NB4 (cell line): ENCODE measurements around the gene RYR2.

Experiments used
- DNase-seq: peaks from one replicate; pipeline ENCODE4 v3.0.0; 2010; ENCODE audit warnings: low read depth
- H3K4me3 ChIP-seq: one replicate; pipeline ENCODE4 v1.5.1; 2011; ENCODE audit warnings: mild to moderate bottlenecking, low read depth, low read length, moderate library complexity
- MAX ChIP-seq: IDR thresholded peaks from 2 replicates; pipeline ENCODE4 v1.6.1; 2011; ENCODE audit warnings: low read depth, low read length
- MYC ChIP-seq: IDR thresholded peaks from 2 replicates; pipeline ENCODE4 v1.6.1; 2011; ENCODE audit warnings: low read depth, low read length
- POLR2A ChIP-seq: IDR thresholded peaks from 2 replicates; pipeline ENCODE4 v1.6.1; 2011; ENCODE audit warnings: mild to moderate bottlenecking; ENCODE audit not compliant: insufficient read length; ENCODE audit errors: extremely low read depth
- TF ChIP-seq, protein P1 (sequence below): IDR thresholded peaks from one replicate; pipeline ENCODE4 v1.5.1; 2012; ENCODE audit warnings: low read depth, low read length

The RYR2 gene

GRCh38 chr1:237763751-237764150 is 721.8 kb downstream of the RYR2 start:
- no peak overlapping the region for H3K4me3 ChIP-seq
- TF ChIP-seq MAX: no peak
- TF ChIP-seq POLR2A: no peak
- TF ChIP-seq, protein P1, sequence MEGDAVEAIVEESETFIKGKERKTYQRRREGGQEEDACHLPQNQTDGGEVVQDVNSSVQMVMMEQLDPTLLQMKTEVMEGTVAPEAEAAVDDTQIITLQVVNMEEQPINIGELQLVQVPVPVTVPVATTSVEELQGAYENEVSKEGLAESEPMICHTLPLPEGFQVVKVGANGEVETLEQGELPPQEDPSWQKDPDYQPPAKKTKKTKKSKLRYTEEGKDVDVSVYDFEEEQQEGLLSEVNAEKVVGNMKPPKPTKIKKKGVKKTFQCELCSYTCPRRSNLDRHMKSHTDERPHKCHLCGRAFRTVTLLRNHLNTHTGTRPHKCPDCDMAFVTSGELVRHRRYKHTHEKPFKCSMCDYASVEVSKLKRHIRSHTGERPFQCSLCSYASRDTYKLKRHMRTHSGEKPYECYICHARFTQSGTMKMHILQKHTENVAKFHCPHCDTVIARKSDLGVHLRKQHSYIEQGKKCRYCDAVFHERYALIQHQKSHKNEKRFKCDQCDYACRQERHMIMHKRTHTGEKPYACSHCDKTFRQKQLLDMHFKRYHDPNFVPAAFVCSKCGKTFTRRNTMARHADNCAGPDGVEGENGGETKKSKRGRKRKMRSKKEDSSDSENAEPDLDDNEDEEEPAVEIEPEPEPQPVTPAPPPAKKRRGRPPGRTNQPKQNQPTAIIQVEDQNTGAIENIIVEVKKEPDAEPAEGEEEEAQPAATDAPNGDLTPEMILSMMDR: no peak
- no peak for TF ChIP-seq MYC
- no peak for DNase-seq

GRCh38 chr1:237769916-237770315 is 727.9 kb downstream of the RYR2 start:
- no peak overlapping the region for H3K4me3 ChIP-seq
- no peak for TF ChIP-seq MYC
- no peak for TF ChIP-seq POLR2A
- TF ChIP-seq MAX: no peak
- TF ChIP-seq, protein P1: no peak
- DNase-seq: no peak

- H3K4me3 ChIP-seq: no peak overlapping the region
- DNase-seq: no peak
- TF ChIP-seq MYC (no peak), MAX (no peak), POLR2A (no peak)
- TF ChIP-seq, protein P1: no peak
Observed at GRCh38 chr1:237772009-237772408, 730.0 kb downstream of the RYR2 start.

- no peak overlapping the region for H3K4me3 ChIP-seq
- DNase-seq: no peak
- no peak for TF ChIP-seq POLR2A
- TF ChIP-seq, protein P1: no peak
- TF ChIP-seq MAX: no peak
- TF ChIP-seq MYC: no peak
Observed at GRCh38 chr1:237774246-237774645, 732.3 kb downstream of the RYR2 start.

GRCh38 chr1:237779356-237779755 is 737.4 kb downstream of the RYR2 start:
- no peak for DNase-seq
- TF ChIP-seq MYC (no peak), POLR2A (no peak), MAX (no peak)
- TF ChIP-seq, protein P1: no peak
- H3K4me3 ChIP-seq: no peak overlapping the region
